ENCODE results near the gene DYNC1I1. TPM values are rescaled to one million over a fixed set of nuclear protein-coding genes. Genes with fewer than 3 reads are reported as not detected.

Gene DYNC1I1
- total RNA-seq, 3 donors from 2014 or later (not counting 1 experiment from before 2014, with no cell fraction given) = not detected

GRCh38 chr7:95921543-95921942 lies 149.2 kb downstream of the DYNC1I1 start:
- Histone ChIP-seq H3K27ac (ENCODE audit: low read length) (no peak overlapping the region), H3K27me3 (ENCODE audit: control insufficient read depth, insufficient read depth, low read length) (no peaks in the 10 kb centered on the region), H3K4me1 (ENCODE audit: control insufficient read depth, insufficient read depth, low read length) (no peaks in the 10 kb centered on the region), H3K9me3 (ENCODE audit: control insufficient read depth, insufficient read depth, low read length) (no peaks in the 10 kb centered on the region), H3K36me3 (ENCODE audit: control insufficient read depth, insufficient read depth, low read length) (no peaks in the 10 kb centered on the region), H3K4me3 (ENCODE audit: low read length) (no peak overlapping the region)
- H3K4me1 Mint-ChIP-seq = peaks cover 9 to 12% of the 10 kb centered on the region in 2 donors
- intact Hi-C loops (cut with micrococcal nuclease) = no loop called here
- 81% methylated on average over 2 of the region's 3 CpGs for WGBS (ENCODE audit: insufficient coverage)
- H3K27me3 Mint-ChIP-seq (ENCODE audit: low read depth in 2 of 2) = peaks cover 2 to 13% of the 10 kb centered on the region in 2 donors
- no peak overlapping the region for H3K4me3 Mint-ChIP-seq
- TF ChIP-seq, protein P1, sequence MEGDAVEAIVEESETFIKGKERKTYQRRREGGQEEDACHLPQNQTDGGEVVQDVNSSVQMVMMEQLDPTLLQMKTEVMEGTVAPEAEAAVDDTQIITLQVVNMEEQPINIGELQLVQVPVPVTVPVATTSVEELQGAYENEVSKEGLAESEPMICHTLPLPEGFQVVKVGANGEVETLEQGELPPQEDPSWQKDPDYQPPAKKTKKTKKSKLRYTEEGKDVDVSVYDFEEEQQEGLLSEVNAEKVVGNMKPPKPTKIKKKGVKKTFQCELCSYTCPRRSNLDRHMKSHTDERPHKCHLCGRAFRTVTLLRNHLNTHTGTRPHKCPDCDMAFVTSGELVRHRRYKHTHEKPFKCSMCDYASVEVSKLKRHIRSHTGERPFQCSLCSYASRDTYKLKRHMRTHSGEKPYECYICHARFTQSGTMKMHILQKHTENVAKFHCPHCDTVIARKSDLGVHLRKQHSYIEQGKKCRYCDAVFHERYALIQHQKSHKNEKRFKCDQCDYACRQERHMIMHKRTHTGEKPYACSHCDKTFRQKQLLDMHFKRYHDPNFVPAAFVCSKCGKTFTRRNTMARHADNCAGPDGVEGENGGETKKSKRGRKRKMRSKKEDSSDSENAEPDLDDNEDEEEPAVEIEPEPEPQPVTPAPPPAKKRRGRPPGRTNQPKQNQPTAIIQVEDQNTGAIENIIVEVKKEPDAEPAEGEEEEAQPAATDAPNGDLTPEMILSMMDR (IDR thresholded peaks at IDR 0.05) = no peak
- no peaks in the 10 kb centered on the region for H3K9me3 Mint-ChIP-seq
- ATAC-seq (no peak), DNase-seq (no peak)
- H3K36me3 Mint-ChIP-seq = no peaks in the 10 kb centered on the region
- H3K27ac Mint-ChIP-seq = no peak overlapping the region

DNA sequence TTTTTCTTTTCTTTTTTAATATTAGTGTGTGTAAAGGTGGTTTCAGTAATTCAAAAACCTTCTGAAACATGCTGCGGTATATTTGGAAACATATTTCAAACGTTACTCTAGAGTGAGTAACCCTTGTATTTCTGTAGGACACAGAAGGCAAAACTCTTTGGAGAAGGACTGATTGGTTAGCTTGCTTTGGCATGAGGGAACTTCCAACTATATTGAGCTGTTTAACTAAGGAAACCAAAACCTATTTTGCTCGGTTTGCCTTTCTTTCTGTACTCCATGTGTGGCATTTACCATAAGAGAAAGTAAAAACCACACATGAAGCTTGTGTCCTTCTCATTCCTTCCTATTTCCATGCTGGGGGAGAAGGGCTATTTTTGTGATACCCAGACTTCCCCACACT lies 149.8 kb downstream of the DYNC1I1 start:
- WGBS (ENCODE audit: insufficient coverage) = 59% methylated on average over 3 of the region's 3 CpGs
- no peak for ATAC-seq
- Mint-ChIP-seq H3K27me3 (ENCODE audit: low read depth in 2 of 2) (peaks cover 0 to 10% of the 10 kb centered on the region in 2 donors), H3K27ac (no peak overlapping the region), H3K9me3 (no peaks in the 10 kb centered on the region), H3K4me1 (peaks cover 9 to 10% of the 10 kb centered on the region in 2 donors), H3K36me3 (no peaks in the 10 kb centered on the region), H3K4me3 (no peak overlapping the region)
- H3K36me3 ChIP-seq (ENCODE audit: control insufficient read depth, insufficient read depth, low read length) = no peaks in the 10 kb centered on the region
- TF ChIP-seq, protein P1 (IDR thresholded peaks at IDR 0.05) = no peak
- H3K27me3 ChIP-seq (ENCODE audit: control insufficient read depth, insufficient read depth, low read length) = no peaks in the 10 kb centered on the region
- no peaks in the 10 kb centered on the region for H3K9me3 ChIP-seq (ENCODE audit: control insufficient read depth, insufficient read depth, low read length)
- H3K4me1 ChIP-seq (ENCODE audit: control insufficient read depth, insufficient read depth, low read length) = no peaks in the 10 kb centered on the region
- intact Hi-C loops (cut with micrococcal nuclease) = no loop called here
- H3K27ac ChIP-seq (ENCODE audit: low read length) = no peak overlapping the region
- no peak for DNase-seq
- no peak overlapping the region for H3K4me3 ChIP-seq (ENCODE audit: low read length)

GRCh38 chr7:95925236-95925635 lies 152.9 kb downstream of the DYNC1I1 start:
- Histone ChIP-seq H3K27me3 (ENCODE audit: control insufficient read depth, insufficient read depth, low read length) (no peaks in the 10 kb centered on the region), H3K27ac (ENCODE audit: low read length) (no peak overlapping the region), H3K4me1 (ENCODE audit: control insufficient read depth, insufficient read depth, low read length) (no peaks in the 10 kb centered on the region), H3K36me3 (ENCODE audit: control insufficient read depth, insufficient read depth, low read length) (no peaks in the 10 kb centered on the region), H3K4me3 (ENCODE audit: low read length) (no peak overlapping the region), H3K9me3 (ENCODE audit: control insufficient read depth, insufficient read depth, low read length) (no peaks in the 10 kb centered on the region)
- no peak for ATAC-seq
- no peak for DNase-seq
- intact Hi-C loops (cut with micrococcal nuclease) = no loop called here
- Mint-ChIP-seq H3K9me3 (no peaks in the 10 kb centered on the region), H3K36me3 (no peaks in the 10 kb centered on the region), H3K27me3 (ENCODE audit: low read depth in 2 of 2) (peaks cover 0 to 10% of the 10 kb centered on the region in 2 donors), H3K4me3 (no peak overlapping the region), H3K4me1 (peaks cover 21 to 25% of the 10 kb centered on the region in 2 donors), H3K27ac (no peak overlapping the region)
- WGBS (ENCODE audit: insufficient coverage) = 90% methylated on average over 3 of the region's 3 CpGs
- TF ChIP-seq, protein P1 (IDR thresholded peaks at IDR 0.05) = no peak

DNA sequence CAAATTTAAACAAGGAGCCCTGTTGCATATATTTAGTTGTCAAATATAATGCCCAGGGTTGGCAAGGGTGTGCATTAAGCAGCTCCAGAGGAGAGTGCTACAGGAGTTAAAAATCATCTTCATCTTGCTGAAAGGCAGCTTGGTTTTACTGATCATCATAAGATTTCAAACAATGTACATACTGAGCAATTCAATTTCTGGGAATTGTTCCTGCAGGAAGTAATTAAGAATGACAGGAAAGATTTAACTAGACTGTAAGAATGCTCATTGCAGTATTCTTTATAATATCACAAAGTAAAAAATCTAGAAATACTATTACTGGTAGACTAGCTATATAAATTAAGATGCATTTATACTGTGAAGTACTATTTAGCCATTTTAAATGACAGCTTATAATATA lies 153.6 kb downstream of the DYNC1I1 start:
- no peak overlapping the region for H3K27ac Mint-ChIP-seq
- no peaks in the 10 kb centered on the region for H3K27me3 ChIP-seq (ENCODE audit: control insufficient read depth, insufficient read depth, low read length)
- intact Hi-C loops (cut with micrococcal nuclease) = no loop called here
- ATAC-seq = no peak
- peaks cover 21 to 25% of the 10 kb centered on the region in 2 donors for H3K4me1 Mint-ChIP-seq
- H3K4me1 ChIP-seq (ENCODE audit: control insufficient read depth, insufficient read depth, low read length) = no peaks in the 10 kb centered on the region
- H3K9me3 ChIP-seq (ENCODE audit: control insufficient read depth, insufficient read depth, low read length) = no peaks in the 10 kb centered on the region
- H3K27me3 Mint-ChIP-seq (ENCODE audit: low read depth in 2 of 2) = peaks cover 0 to 10% of the 10 kb centered on the region in 2 donors
- H3K36me3 Mint-ChIP-seq = no peaks in the 10 kb centered on the region
- no peaks in the 10 kb centered on the region for H3K36me3 ChIP-seq (ENCODE audit: control insufficient read depth, insufficient read depth, low read length)
- TF ChIP-seq, protein P1 (IDR thresholded peaks at IDR 0.05) = no peak
- H3K4me3 ChIP-seq (ENCODE audit: low read length) = no peak overlapping the region
- H3K4me3 Mint-ChIP-seq = no peak overlapping the region
- H3K27ac ChIP-seq (ENCODE audit: low read length) = no peak overlapping the region
- DNase-seq = no peak
- H3K9me3 Mint-ChIP-seq = no peaks in the 10 kb centered on the region

Measured in natural killer cell (primary cell).